Tibial nerve (tissue), 4 donors: ENCODE results near the gene ITGA2.

Source experiments
- EP300 ChIP-seq, 2 donors: sonication (generic); formaldehyde crosslinking; IDR thresholded peaks; one replicate each; pipeline ENCODE4 v1.6.1; 2017; ENCODE audit warnings: antibody characterized with exemption in 2 of 2, mild to moderate bottlenecking in 1 of 2
- POLR2A ChIP-seq, 2 donors: fragments of 450-650 bp; IDR thresholded peaks; one replicate each; pipeline ENCODE4 v1.6.1; 2017; ENCODE audit warnings: antibody characterized with exemption in 2 of 2, mild to moderate bottlenecking in 2 of 2, moderate library complexity in 2 of 2
- TF ChIP-seq, protein P1 (sequence below), 5 experiments: fragments of 200-600 bp in 3 of 5; fragments of 450-650 bp in 2 of 5; sonication (generic) in 3 of 5; IDR thresholded peaks; one replicate each; pipeline ENCODE4 v1.5.1; 2016 to 2019; ENCODE audit warnings: antibody characterized with exemption in 5 of 5, mild to moderate bottlenecking in 3 of 5, moderate library complexity in 2 of 5

DNA sequence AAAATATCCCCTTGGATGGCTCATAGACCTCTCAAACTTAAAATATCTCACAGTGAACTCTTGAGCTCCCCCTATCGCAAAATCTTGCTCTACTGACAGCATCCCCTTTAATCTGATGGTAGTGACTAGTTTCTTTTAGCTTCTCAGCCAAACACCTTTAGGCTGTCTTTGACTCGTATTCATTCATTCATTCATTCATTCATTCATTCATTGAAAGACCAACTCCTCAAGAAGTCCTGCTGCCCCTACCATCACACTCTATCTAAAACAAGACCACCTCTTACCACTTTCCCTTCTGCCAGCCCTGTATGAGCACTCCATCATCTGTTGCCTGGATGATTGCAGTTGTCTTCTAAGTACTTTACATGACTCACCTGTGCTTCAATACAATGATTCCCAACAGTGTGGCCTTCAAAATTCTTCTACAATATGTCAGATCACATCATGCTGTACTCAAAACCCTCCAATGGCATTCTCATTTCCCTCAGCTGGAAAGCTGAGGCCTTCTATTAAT is 46.8 kb downstream of the ITGA2 start:
- TF ChIP-seq POLR2A (IDR thresholded peaks at IDR 0.05), result no peak
- TF ChIP-seq, protein P1, sequence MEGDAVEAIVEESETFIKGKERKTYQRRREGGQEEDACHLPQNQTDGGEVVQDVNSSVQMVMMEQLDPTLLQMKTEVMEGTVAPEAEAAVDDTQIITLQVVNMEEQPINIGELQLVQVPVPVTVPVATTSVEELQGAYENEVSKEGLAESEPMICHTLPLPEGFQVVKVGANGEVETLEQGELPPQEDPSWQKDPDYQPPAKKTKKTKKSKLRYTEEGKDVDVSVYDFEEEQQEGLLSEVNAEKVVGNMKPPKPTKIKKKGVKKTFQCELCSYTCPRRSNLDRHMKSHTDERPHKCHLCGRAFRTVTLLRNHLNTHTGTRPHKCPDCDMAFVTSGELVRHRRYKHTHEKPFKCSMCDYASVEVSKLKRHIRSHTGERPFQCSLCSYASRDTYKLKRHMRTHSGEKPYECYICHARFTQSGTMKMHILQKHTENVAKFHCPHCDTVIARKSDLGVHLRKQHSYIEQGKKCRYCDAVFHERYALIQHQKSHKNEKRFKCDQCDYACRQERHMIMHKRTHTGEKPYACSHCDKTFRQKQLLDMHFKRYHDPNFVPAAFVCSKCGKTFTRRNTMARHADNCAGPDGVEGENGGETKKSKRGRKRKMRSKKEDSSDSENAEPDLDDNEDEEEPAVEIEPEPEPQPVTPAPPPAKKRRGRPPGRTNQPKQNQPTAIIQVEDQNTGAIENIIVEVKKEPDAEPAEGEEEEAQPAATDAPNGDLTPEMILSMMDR (IDR thresholded peaks at IDR 0.05), result peak in 2 of 5 experiments; percentile 10 to 20
- no peak for TF ChIP-seq EP300 (IDR thresholded peaks at IDR 0.05)
